HG02870 (cell line): Measurements from ENCODE around the gene SWT1.
A peak's percentile ranks its signal among the peaks of the same experiment; 100 is the strongest.
"Not testable (repeated sequence)": the region's sequence is repeated elsewhere in the genome, so short reads cannot be mapped to it uniquely, and the experiment has no call there.

ENCODE experiments used
- ATAC-seq: cut with Tn5 transposase; IDR thresholded peaks from one replicate; pipeline ENCODE4 v1.9.1; 2021; ENCODE audit warnings: mild to moderate bottlenecking, moderate library complexity; ENCODE audit not compliant: unreplicated experiment

The SWT1 gene

GRCh38 chr1:185170291-185170848 lies 13.4 kb downstream of the SWT1 start:
- ATAC-seq = peak; percentile 91

DNA sequence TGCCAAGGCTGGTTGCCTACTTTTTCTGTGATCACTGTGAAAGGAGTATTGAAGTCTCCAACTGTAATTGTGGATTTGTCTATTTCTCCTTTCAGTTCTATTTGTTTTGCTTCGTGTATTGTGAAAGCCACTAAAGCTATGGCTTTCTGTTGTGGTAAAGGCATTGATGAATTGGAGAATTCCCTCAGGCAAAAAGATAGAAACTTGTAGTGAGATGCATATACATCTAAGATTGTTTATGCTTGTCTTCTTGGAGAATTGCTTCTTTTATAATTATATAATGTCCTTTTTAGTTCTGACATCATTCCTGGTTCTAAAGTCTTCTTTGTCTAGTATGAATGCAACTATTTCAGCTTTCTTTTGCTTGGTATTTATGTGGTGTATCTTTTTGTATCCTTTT lies 36.8 kb downstream of the SWT1 start:
- no peak for ATAC-seq

- ATAC-seq = not testable (repeated sequence)
Measured at GRCh38 chr1:185198712-185199111, 41.7 kb downstream of the SWT1 start.

DNA sequence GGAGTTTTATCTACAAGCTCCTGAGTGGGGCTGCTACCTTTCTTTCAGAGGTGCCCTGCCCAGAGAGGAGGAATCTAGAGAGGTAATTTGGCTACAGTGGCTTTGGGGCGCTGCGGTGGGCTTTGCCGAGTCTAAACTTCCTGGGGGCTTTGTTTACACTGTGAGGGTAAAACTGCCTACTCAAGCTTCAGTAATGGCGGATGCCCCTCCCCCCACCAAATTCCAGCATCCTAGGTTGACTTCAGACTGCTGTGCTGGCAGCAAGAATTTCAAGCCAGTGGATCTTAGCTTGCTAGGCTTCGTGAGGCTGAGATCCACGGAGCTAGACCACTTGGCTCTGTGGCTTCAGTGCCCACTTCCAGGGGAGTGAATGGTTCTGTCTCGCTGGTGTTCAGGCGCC lies 43.9 kb downstream of the SWT1 start:
- no peak for ATAC-seq

- no peak for ATAC-seq
Measured at GRCh38 chr1:185207170-185207569, 50.2 kb downstream of the SWT1 start.

- ATAC-seq = no peak
Measured at GRCh38 chr1:185207980-185208602, 51.1 kb downstream of the SWT1 start.

GRCh38 chr1:185208626-185209180 lies 51.7 kb downstream of the SWT1 start:
- no peak for ATAC-seq

DNA sequence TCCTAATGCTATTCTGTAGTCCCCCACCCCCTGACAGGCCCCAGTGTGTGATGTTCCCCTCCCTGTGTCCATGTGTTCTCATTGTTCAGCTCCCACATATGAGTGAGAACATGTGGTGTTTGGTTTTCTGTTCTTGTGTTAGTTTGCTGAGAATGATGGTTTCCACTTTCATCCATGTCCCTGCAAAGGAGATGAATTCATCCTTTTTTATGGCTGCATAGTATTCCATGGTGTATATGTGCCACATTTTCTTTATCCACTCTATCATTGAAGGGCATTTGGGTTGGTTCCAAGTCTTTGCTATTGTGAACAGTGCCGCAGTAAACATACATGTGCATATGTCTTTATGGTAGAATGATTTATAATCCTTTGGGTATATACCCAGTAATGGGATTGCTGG lies 52.4 kb downstream of the SWT1 start:
- ATAC-seq = not testable (repeated sequence)

DNA sequence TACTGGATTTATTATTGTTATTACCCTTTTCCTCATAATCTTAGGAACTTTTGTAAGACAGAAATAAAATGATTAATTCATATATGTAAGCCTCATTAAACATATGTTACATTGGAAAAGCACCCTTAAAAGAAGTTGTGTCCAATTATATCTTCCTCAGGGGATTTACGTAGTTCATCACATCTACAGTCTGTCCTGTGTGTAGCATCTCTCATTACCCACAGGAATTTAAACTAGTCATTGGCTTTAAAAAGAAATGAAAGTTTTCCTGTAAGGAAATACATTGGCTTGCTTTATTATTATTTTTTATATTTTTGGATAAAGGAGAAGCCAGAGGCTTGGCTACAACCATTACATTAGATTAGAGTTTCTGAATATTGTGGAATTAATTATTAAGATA lies 56.1 kb downstream of the SWT1 start:
- ATAC-seq = no peak

DNA sequence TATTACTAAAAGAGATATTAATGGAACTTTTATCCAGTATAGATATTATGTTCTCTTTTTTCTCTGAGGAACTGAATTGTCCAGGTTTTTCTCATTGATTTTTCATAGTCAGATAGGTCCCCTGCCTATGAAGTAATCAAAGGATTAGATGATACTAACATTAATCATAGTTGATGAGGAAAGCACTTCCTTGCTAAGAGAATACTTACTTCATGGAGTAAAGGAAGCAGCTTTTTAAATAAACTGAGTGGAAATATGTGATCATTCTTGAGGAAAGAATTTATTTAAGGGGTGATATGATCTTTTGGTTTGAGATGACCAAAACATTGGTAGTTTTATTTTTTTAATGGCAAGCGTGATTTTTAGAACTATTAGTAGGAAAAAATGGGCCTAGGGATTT lies 58.9 kb downstream of the SWT1 start:
- ATAC-seq = no peak

- no peak for ATAC-seq
Measured at GRCh38 chr1:185224132-185224531, 67.2 kb downstream of the SWT1 start.

GRCh38 chr1:185227161-185227560 lies 70.2 kb downstream of the SWT1 start:
- ATAC-seq = no peak

DNA sequence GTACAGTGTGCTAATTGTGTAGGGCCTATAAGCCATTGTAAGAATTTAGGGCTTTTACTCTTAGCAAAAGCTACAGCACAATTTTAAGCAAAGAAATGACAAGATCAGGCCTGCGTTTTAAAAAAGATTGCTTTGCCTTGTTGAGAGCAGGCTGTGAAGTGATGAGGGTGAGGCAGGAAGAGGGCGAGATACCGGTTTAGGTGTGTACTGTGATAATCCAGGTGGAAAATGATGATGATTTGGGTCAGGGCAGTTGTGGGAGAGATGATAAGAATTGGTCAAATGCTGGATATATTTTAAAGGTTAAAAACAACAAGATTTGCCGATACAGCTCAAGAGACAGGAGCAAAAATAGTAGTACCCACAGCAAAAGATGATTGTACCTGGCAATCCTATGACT lies 72.0 kb downstream of the SWT1 start:
- ATAC-seq = no peak

DNA sequence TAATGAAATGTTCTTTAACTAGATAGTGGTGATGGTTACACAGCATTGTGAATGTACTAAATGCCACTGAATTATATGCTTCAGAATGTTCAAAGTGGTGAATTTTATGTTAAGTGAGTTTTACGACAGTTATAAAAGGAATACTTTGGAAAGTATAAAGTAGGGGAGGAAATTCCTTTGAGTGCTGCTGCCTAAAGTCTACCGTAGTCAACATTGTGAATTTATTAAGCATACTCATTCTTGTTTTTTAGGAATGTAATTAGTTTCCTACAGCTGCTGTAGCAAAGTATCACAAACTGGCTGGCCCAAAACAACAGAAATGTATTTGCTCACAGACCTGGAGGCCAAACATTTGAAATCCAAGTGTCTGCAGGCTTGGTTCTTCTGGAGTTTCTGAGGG lies 73.0 kb downstream of the SWT1 start:
- no peak for ATAC-seq

- ATAC-seq = no peak
Measured at GRCh38 chr1:185232874-185233273, 75.9 kb downstream of the SWT1 start.

DNA sequence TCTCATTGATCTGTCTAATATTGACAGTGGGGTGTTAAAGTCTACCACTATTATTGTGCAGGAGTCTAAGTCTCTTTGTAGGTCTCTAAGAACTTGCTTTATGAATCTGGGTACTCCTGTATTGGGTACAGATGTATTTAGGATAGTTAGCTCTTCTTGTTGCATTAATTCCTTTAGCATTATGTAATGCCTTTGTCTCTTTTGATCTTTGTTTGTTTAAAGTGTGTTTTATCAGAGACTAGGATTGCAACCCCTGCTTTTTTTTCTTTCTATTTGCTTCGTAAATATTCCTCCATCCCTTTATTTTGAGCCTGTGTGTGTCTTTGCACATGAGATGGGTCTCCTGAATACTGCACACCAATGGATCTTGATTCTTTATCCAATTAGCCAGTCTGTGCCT lies 77.2 kb downstream of the SWT1 start:
- not testable (repeated sequence) for ATAC-seq

DNA sequence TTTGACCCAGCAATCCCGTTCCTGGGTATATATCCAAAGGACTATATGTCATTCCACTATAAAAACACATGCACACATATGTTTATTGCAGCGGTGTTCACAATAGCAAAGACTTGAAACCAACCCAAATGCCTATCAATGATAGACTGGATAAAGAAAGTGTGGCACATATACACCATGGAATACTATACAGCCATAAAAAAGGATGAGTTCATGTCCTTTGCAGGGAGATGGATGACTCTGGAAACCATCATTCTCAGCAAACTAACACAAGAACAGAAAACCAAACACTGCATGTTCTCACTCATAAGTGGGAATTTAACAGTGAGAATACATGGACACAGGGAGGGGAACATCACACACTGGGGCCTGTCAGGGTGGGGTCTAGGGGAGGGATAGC lies 80.2 kb downstream of the SWT1 start:
- not testable (repeated sequence) for ATAC-seq

DNA sequence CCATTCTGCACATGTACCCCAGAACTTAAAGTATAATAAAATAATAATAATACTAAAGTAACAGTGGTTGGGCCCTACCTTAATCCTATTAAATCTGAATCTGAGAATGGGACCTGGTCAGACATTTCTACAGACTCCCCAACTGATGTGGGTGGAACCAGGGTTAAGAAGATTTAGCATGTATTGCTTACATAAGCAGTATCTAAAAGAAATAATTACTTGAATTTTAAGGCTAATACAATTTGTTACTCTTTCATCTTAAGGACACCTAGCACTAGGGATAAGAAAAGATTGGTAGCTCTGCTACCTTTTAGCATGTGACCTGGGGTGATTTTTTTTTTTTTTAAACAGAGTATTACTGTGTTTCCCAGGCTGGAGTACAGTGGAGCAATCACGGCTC lies 80.7 kb downstream of the SWT1 start:
- ATAC-seq = no peak

GRCh38 chr1:185238447-185238846 lies 81.5 kb downstream of the SWT1 start:
- no peak for ATAC-seq

DNA sequence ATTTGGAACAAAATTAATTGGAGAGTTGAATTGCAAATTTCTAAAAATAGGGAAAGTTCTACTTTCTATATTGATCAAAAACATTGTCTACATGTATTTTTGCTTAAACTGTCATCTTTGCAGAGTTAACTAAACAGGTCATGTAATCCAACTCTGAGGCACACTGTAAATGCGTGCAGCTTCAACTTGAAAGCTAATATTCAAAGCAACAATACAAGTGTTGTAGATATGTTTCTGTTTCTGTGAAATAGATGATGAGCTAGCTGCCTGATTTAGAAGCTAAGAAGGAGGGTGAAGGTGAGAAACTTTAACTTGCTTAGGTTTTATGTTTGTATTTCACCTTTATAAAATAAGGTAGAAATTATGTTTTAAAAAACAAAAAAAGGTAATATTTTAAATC lies 82.9 kb downstream of the SWT1 start:
- no peak for ATAC-seq

DNA sequence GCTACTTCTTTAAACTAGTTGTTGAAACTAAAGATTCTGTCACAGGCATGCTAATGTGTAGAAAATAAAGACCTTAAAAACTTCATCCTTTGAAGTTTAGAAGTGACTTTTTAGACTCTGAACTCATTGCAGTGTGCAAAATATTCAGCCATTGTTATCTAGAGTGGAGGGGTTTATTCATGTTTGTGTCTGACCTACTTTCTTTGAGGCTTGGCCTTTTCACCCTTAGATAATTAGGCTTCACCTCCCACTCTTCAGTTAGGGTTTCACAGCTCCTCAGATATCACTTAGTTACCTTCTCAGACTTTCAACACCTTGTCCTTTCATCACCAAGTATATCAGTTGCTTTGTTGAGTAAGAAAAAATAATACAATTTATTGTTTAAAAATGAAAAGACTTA lies 84.2 kb downstream of the SWT1 start:
- ATAC-seq = no peak

GRCh38 chr1:185244015-185244747 lies 87.2 kb downstream of the SWT1 start:
- no peak for ATAC-seq
